Spleen (tissue), 11 donors: ENCODE data around the gene TIMM21. TPM values are rescaled to one million over a fixed set of nuclear protein-coding genes. Genes with fewer than 3 reads are reported as not detected.

Source experiments
- DNase-seq: peaks from one replicate; pipeline ENCODE4 v3.0.0-alpha.2; 2020
- H3K27ac ChIP-seq, 8 donors: fragments of 200-600 bp; sonication (generic) in 7 of 8; 1 replicate in 4 of 8; 2 replicates in 4 of 8; pipeline versions ENCODE4 v1.5.0 to v1.8.0; 2016 to 2021; ENCODE audit warnings: inconsistent platforms in 4 of 8, mild to moderate bottlenecking in 4 of 8, moderate library complexity in 1 of 8
- H3K27me3 ChIP-seq, 7 donors: fragments of 200-600 bp; sonication (generic) in 6 of 7; replicated peaks in 1 of 7; 1 replicate in 4 of 7; 2 replicates in 3 of 7; pipeline versions ENCODE4 v1.5.0 to v1.8.0; 2016 to 2021; ENCODE audit warnings: inconsistent platforms in 3 of 7, mild to moderate bottlenecking in 1 of 7
- H3K36me3 ChIP-seq, 6 donors: fragments of 200-600 bp; sonication (generic) in 5 of 6; 1 replicate in 4 of 6; 2 replicates in 2 of 6; pipeline versions ENCODE4 v1.5.0 to v1.8.0; 2016 to 2021; ENCODE audit warnings: inconsistent platforms in 2 of 6
- H3K4me1 ChIP-seq, 6 donors: fragments of 200-600 bp; sonication (generic) in 5 of 6; 1 replicate in 3 of 6; 2 replicates in 3 of 6; pipeline versions ENCODE4 v1.5.0 to v1.8.0; 2016 to 2021; ENCODE audit warnings: inconsistent platforms in 3 of 6
- H3K4me3 ChIP-seq, 8 donors: fragments of 200-600 bp; sonication (generic) in 7 of 8; 1 replicate in 4 of 8; 2 replicates in 4 of 8; pipeline versions ENCODE4 v1.5.0 to v1.8.0; 2016 to 2021; ENCODE audit warnings: inconsistent platforms in 4 of 8, mild to moderate bottlenecking in 4 of 8, moderate library complexity in 2 of 8
- H3K9me3 ChIP-seq, 8 donors: fragments of 200-600 bp; sonication (generic) in 7 of 8; 1 replicate in 4 of 8; 2 replicates in 4 of 8; pipeline versions ENCODE4 v1.5.0 to v1.8.0; 2016 to 2021; ENCODE audit warnings: inconsistent platforms in 4 of 8
- POLR2A ChIP-seq, 3 donors: fragments of 450-650 bp; IDR thresholded peaks; one replicate each; pipeline ENCODE4 v1.5.1; 2017; ENCODE audit warnings: antibody characterized with exemption in 3 of 3, mild to moderate bottlenecking in 1 of 3
- POLR2AphosphoS5 ChIP-seq, 3 donors: sonication (generic); formaldehyde crosslinking; IDR thresholded peaks; one replicate each; pipeline ENCODE4 v1.5.1; 2017; ENCODE audit warnings: antibody characterized with exemption in 3 of 3
- WGBS, 5 donors: extraction: QIAGEN DNeasy Blood & Tissue Kit in 3 of 5; methylation state at CpG; one replicate each; pipeline versions ENCODE4 v1.1.5 to v1.1.7; 2013 to 2018; 5-methylcytosine and 5-hydroxymethylcytosine counted together
- intact Hi-C: fragments of 100-400 bp; cut with DNase I; formaldehyde crosslinking; loops from one replicate; pipeline ENCODE4 v1.15.0; 2023; ENCODE audit warnings: low total_unique reads
- polyA plus RNA-seq, 3 donors: library from polyadenylated mRNA; stranded (reverse); fragments of 200-250 nt; gene quantifications; one replicate each; pipeline ENCODE4 v1.2.1, GENCODE V29; 2013
- total RNA-seq, 7 donors: library from RNA; depleted of rRNA in 3 of 7; stranded (reverse); fragments of >200 nt in 3 of 7; fragmentation: NEBNext Ultra II Directional in 4 of 7; extraction: Animal tissue kit (Norgen Biotek cat#: 25700) in 4 of 7; gene quantifications; one replicate each; pipeline versions ENCODE4 v1.1.0 to v1.2.1, GENCODE V29; 2016 to 2021
- TF ChIP-seq, protein P1 (sequence below), 11 experiments: fragments of 200-600 bp in 7 of 11; fragments of 450-650 bp in 4 of 11; sonication (generic) in 4 of 11; IDR thresholded peaks in 8 of 11; conservative IDR thresholded peaks in 3 of 11; 1 replicate in 7 of 11; 2 replicates in 4 of 11; pipeline versions ENCODE4 v1.4.0 to v1.8.0; 2016 to 2021; ENCODE audit warnings: antibody characterized with exemption in 11 of 11, inconsistent platforms in 4 of 11, mild to moderate bottlenecking in 1 of 11
- donor health status: healthy with polysubstance abuse.
- donor health status: DM: no; HTN: no; CAD: no; lungs with moderate emphysema.
- donor health status: DM: no; HTN: no; CAD: no.
- donor health status: Bipolar disorder and iron deficiency.
- donor health status: healthy.
- donor health status: DM: no; HTN: no; CAD: no.
- donor health status: DM: yes; HTN: yes; CAD: no.

Gene TIMM21
- total and polyA plus RNA-seq, 10 donors = 13.5 to 34.7 (median 22.9) TPM

DNA sequence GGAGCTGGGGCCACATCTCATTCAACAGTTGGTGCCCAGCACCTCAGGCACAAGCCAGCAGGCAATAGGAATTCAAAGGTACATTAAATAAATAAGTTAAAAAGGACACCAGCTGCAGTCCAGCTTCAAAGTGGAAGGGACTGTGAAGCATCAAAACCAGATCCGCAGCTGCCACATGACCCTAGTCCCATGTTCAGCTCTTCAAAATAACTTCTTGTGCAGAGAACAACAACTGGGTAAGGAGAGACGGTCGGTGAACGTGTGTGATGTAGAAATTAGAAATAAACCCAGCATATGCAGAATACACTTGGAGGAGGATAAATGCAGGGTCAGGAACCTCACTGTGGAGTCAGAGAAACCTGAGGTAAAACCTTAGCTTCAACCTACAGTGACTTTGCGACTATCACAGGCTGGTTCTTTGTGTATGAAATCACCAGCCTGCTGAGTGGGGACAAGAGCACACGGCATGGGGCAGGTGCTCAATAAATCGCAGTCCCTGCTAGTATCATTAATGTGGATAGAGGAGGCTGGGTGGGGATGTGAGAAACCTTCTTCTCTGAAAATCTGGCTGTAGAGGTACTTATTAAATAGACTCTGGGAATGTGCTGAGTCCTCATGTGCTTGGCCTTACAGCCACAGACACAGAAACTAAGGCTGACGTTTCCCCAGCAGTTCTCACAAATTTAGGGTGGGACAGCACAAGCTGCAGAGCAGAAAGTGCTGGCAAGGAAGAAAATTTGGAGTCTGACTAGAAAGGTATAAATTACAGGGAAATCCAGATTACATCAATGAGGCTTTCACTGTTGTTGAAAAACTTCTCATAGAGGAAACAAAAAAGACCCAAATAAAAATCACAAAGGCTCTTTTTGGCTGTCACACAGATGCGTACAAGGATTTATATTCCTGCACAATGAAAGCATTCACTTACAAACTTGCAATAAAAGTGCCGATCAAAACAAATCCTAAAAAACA, 21.4 kb upstream of the TIMM21 start:
- no peaks in the 10 kb centered on the region for H3K27me3 ChIP-seq
- no peak overlapping the region for H3K27ac ChIP-seq
- DNase-seq = no peak
- TF ChIP-seq POLR2AphosphoS5 (IDR thresholded peaks at IDR 0.05) = no peak
- TF ChIP-seq, protein P1, sequence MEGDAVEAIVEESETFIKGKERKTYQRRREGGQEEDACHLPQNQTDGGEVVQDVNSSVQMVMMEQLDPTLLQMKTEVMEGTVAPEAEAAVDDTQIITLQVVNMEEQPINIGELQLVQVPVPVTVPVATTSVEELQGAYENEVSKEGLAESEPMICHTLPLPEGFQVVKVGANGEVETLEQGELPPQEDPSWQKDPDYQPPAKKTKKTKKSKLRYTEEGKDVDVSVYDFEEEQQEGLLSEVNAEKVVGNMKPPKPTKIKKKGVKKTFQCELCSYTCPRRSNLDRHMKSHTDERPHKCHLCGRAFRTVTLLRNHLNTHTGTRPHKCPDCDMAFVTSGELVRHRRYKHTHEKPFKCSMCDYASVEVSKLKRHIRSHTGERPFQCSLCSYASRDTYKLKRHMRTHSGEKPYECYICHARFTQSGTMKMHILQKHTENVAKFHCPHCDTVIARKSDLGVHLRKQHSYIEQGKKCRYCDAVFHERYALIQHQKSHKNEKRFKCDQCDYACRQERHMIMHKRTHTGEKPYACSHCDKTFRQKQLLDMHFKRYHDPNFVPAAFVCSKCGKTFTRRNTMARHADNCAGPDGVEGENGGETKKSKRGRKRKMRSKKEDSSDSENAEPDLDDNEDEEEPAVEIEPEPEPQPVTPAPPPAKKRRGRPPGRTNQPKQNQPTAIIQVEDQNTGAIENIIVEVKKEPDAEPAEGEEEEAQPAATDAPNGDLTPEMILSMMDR (IDR thresholded peaks at IDR 0.05 in 8 of 11, conservative IDR thresholded peaks at IDR 0.05 in 3 of 11) = no peak
- no peak overlapping the region for H3K4me3 ChIP-seq
- H3K36me3 ChIP-seq = no peaks in the 10 kb centered on the region
- H3K4me1 ChIP-seq = no peaks in the 10 kb centered on the region
- intact Hi-C loops = no loop called here
- H3K9me3 ChIP-seq = no peaks in the 10 kb centered on the region
- WGBS, 5 donors = 79 to 83% (median 81%) methylated on average over 10 of the region's 10 CpGs

DNA sequence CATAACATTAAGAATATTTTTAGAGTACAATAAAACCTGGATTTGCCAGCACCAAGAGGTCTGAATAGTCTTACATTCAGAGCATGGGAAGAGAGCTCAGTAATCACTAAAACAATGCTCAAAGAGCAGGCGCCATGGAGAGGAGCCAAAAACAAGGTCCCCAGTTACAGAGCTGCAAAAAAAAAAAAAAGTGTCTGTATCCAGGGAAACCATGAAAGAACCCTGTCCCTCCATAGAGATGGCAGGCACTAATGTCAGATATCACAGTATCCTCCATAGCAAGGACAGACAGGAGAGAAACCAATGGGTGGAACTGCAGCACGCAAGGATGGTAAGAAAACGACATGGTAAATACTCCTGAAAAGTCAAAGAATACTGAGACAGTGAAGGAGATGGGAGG, 20.2 kb upstream of the TIMM21 start:
- H3K36me3 ChIP-seq = no peaks in the 10 kb centered on the region
- H3K9me3 ChIP-seq = no peaks in the 10 kb centered on the region
- no peaks in the 10 kb centered on the region for H3K4me1 ChIP-seq
- H3K27ac ChIP-seq = no peak overlapping the region
- no peak overlapping the region for H3K4me3 ChIP-seq
- intact Hi-C loops = no loop called here
- DNase-seq = no peak
- TF ChIP-seq, protein P1 (IDR thresholded peaks at IDR 0.05 in 8 of 11, conservative IDR thresholded peaks at IDR 0.05 in 3 of 11) = no peak
- TF ChIP-seq POLR2A (IDR thresholded peaks at IDR 0.05) = no peak
- no peak for TF ChIP-seq POLR2AphosphoS5 (IDR thresholded peaks at IDR 0.05)
- WGBS, 5 donors = 79 to 96% (median 90%) methylated on average over 3 of the region's 3 CpGs
- no peaks in the 10 kb centered on the region for H3K27me3 ChIP-seq

DNA sequence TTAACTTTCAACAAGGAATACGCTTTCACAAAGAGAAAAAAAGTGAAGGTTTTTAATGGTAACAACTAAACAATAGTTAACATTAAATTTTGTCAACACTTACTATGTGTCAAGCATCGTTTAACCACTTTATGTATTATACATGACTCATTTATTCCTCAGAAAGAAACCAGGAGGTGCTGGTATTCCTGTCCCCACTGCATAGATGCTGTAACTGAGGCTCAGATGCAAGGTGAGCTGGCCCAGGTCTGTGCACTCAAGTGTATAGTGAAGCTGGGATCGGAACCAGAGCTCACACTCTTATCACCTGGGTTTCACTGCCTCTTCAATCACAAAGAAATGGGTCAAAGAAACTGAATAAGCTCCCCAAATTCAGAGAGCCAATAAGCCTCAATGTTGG, 17.2 kb upstream of the TIMM21 start:
- Histone ChIP-seq H3K27ac (no peak overlapping the region), H3K36me3 (no peaks in the 10 kb centered on the region), H3K9me3 (no peaks in the 10 kb centered on the region), H3K27me3 (no peaks in the 10 kb centered on the region), H3K4me3 (no peak overlapping the region), H3K4me1 (no peaks in the 10 kb centered on the region)
- TF ChIP-seq, protein P1 (IDR thresholded peaks at IDR 0.05 in 8 of 11, conservative IDR thresholded peaks at IDR 0.05 in 3 of 11) = no peak
- TF ChIP-seq POLR2A (IDR thresholded peaks at IDR 0.05) = no peak
- intact Hi-C loops = no loop called here
- WGBS, 5 donors = 80 to 93% (median 91%) methylated on average over 3 of the region's 3 CpGs
- DNase-seq = no peak

DNA sequence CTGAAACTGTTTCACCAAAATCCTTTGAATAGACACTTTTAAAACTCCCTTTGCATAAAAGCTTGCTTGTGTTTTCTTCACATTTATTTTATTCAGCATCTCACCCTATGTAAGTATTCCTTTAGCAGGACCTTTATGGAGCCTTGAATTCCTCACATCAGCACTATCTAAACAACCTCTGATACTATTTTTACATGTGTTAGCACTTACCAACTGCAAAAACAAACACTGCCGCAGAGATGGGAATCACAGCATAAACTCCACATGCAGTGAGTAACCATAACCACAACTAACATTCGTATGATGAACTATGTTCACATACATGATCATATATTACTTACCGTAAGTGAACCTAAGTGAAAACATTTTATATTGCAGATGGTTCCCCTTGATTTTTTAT, 16.1 kb upstream of the TIMM21 start:
- no peaks in the 10 kb centered on the region for H3K36me3 ChIP-seq
- 84 to 96% (median 89%) methylated on average over 3 of the region's 3 CpGs for WGBS, 5 donors
- no peak for DNase-seq
- H3K4me3 ChIP-seq = no peak overlapping the region
- H3K27me3 ChIP-seq = no peaks in the 10 kb centered on the region
- no peak overlapping the region for H3K27ac ChIP-seq
- intact Hi-C loops = no loop called here
- no peak for TF ChIP-seq POLR2AphosphoS5 (IDR thresholded peaks at IDR 0.05)
- no peak for TF ChIP-seq POLR2A (IDR thresholded peaks at IDR 0.05)
- TF ChIP-seq, protein P1 (IDR thresholded peaks at IDR 0.05 in 8 of 11, conservative IDR thresholded peaks at IDR 0.05 in 3 of 11) = no peak
- H3K4me1 ChIP-seq = no peaks in the 10 kb centered on the region
- no peaks in the 10 kb centered on the region for H3K9me3 ChIP-seq
